HepG2 (cell line): ENCODE results near the gene DDX10. TPM values are rescaled to one million over a fixed set of nuclear protein-coding genes. Genes with fewer than 3 reads are reported as not detected.

Experiments
- ATAC-seq: fragments of 200-7000 bp; cut with Tn5 transposase; 3 replicates; pipeline ENCODE4 v1.9.1; 2020; ENCODE audit warnings: mild to moderate bottlenecking, moderate library complexity
- BruUV-seq: library from RNA; stranded (reverse); fragments of 400-500 nt; replicated peaks from 2 replicates; lab custom pipeline; 2021; lab: Mats Ljungman, UMichigan
- CTCF ChIA-PET: fragments of 300-600 bp; formaldehyde crosslinking; extraction: SDS; loops from one replicate; lab custom pipeline; 2021; ENCODE audit warnings: low total read pairs, inconsistent platforms, low intra/inter-chr PET ratio; lab: Yijun Ruan, JAX
- POLR2A ChIA-PET: fragments of 350-600 bp; sonication (Branson Sonifier 250); formaldehyde crosslinking; loops from one replicate; lab custom pipeline; 2020; ENCODE audit warnings: antibody characterized with exemption, inconsistent platforms; lab: Yijun Ruan, JAX
- DNase-seq: peaks from one replicate; pipeline ENCODE4 v3.0.0-alpha.2; 2015; ENCODE audit warnings: low spot score
- FAIRE-seq: peaks from 3 replicates; lab custom pipeline; 2011; peaks lifted over from hg19 to GRCh38; lab: Jason Lieb, UNC
- H2AFZ ChIP-seq: one replicate; pipeline ENCODE4 v1.6.1; 2011; ENCODE audit warnings: low read length, inconsistent platforms
- H3K27ac ChIP-seq: fragments of 300-600 bp; 3 replicates; pipeline ENCODE4 v1.8.0; 2011; ENCODE audit warnings: mixed run types, mild to moderate bottlenecking, mixed read lengths, low read length, inconsistent platforms; ENCODE audit not compliant: insufficient read depth; ENCODE audit errors: extremely low read length
- H3K27me3 ChIP-seq, 2 experiments: fragments of 200-600 bp in 1 of 2; 2 replicates in 1 of 2; 3 replicates in 1 of 2; pipeline versions ENCODE4 v1.6.0 to v1.8.0; 2011; ENCODE audit warnings: low read length in 2 of 2, mild to moderate bottlenecking in 2 of 2, moderate library complexity in 2 of 2, inconsistent platforms in 1 of 2; ENCODE audit not compliant: insufficient read depth in 2 of 2, control insufficient read depth in 1 of 2
- H3K36me3 ChIP-seq, 2 experiments: fragments of 200-600 bp in 1 of 2; replicated peaks in 1 of 2; 2 replicates in 1 of 2; 3 replicates in 1 of 2; pipeline versions ENCODE4 v1.5.1 to v1.8.0; 2011; ENCODE audit warnings: low read length in 2 of 2, inconsistent platforms in 1 of 2; ENCODE audit not compliant: insufficient read depth in 2 of 2, control insufficient read depth in 1 of 2
- H3K4me1 ChIP-seq: 2 replicates; pipeline ENCODE4 v1.5.1; 2012; ENCODE audit warnings: low read length, inconsistent platforms; ENCODE audit not compliant: insufficient read depth
- H3K4me2 ChIP-seq: 2 replicates; pipeline ENCODE4 v1.6.0; 2011; ENCODE audit warnings: low read depth, low read length, inconsistent platforms
- H3K4me3 ChIP-seq, 3 experiments: fragments of 200-600 bp in 1 of 3; sonication (generic), shearing (Covaris generic) in 1 of 3; replicated peaks in 1 of 3; 2 replicates each; pipeline ENCODE4 v1.5.1; 2011 to 2016; ENCODE audit warnings: low read length in 3 of 3, inconsistent platforms in 2 of 3, low read depth in 2 of 3, mild to moderate bottlenecking in 2 of 3, control low read depth in 1 of 3, mixed read lengths in 1 of 3; ENCODE audit not compliant: insufficient read depth in 1 of 3
- H3K79me2 ChIP-seq: one replicate; pipeline ENCODE4 v1.6.1; 2011; ENCODE audit warnings: low read length, inconsistent platforms; ENCODE audit not compliant: insufficient read depth
- H3K9ac ChIP-seq: 2 replicates; pipeline ENCODE4 v1.6.0; 2011; ENCODE audit warnings: mild to moderate bottlenecking, low read depth, low read length, inconsistent platforms; ENCODE audit not compliant: insufficient read depth
- H3K9me3 ChIP-seq: 2 replicates; pipeline ENCODE4 v1.5.1; 2012; ENCODE audit warnings: mild to moderate bottlenecking, low read length
- H4K20me1 ChIP-seq: 2 replicates; pipeline ENCODE4 v1.6.0; 2011; ENCODE audit warnings: inconsistent platforms, mild to moderate bottlenecking, low read length, moderate library complexity; ENCODE audit not compliant: insufficient read depth
- ETV6 ChIP-seq: sonication (generic); formaldehyde crosslinking; conservative IDR thresholded peaks from 2 replicates; pipeline ENCODE4 v1.4.0; 2020; ENCODE audit warnings: missing genetic modification reagents
- HMGXB4 ChIP-seq, 2 experiments: sonication (generic) in 1 of 2; formaldehyde crosslinking in 1 of 2; IDR thresholded peaks; 2 replicates each; pipeline versions ENCODE4 v1.4.0 to v1.6.1; 2018 to 2020; ENCODE audit warnings: missing genetic modification reagents in 2 of 2, borderline replicate concordance in 1 of 2, low read depth in 1 of 2, mild to moderate bottlenecking in 1 of 2, missing biosample characterization in 1 of 2
- ZNF121 ChIP-seq: sonication (generic); formaldehyde crosslinking; IDR thresholded peaks from 2 replicates; pipeline ENCODE4 v1.5.0; 2020; ENCODE audit warnings: mild to moderate bottlenecking, missing genetic modification reagents
- WGBS: methylation state at CpG from one replicate; pipeline ENCODE4 v1.1.6; 2017; ENCODE audit warnings: low lambda C conversion rate; 5-methylcytosine and 5-hydroxymethylcytosine counted together
- in situ Hi-C: cut with HindIII; loops from 2 replicates; pipeline ENCODE4 v1.10.0; 2017; ENCODE audit warnings: low pct_unique_long_range_greater_than_20kb; ENCODE audit not compliant: extremely low pct_ligation_motif_present
- intact Hi-C: fragments of 100-400 bp; cut with micrococcal nuclease; formaldehyde crosslinking; loops from one replicate; pipeline ENCODE4 v1.10.0; 2022; ENCODE audit not compliant: unreplicated experiment
- polyA plus RNA-seq, 8 experiments: library from polyadenylated mRNA; depleted of rRNA in 3 of 8; stranded (reverse) in 7 of 8; unstranded in 1 of 8; fragments of >200 nt; fragmentation: Illumina TruSeq in 4 of 8; extraction: Trizol in 4 of 8; gene quantifications; 2 replicates each; pipeline versions ENCODE4 v1.2.1 to v1.2.3, GENCODE V29; 2011 to 2016; ENCODE audit warnings: low read depth in 4 of 8, missing spikeins in 1 of 8, mixed read lengths in 1 of 8; ENCODE audit not compliant: insufficient read depth in 1 of 8
- total RNA-seq, 5 experiments: library from RNA; depleted of rRNA; stranded (reverse); fragments of >200 nt; fragmentation: Illumina TruSeq; extraction: Trizol; gene quantifications; 2 replicates each; pipeline ENCODE4 v1.2.3, GENCODE V29; 2016; ENCODE audit warnings: low read depth in 1 of 5
- TF ChIP-seq, protein P1 (sequence below): sonication (generic); formaldehyde crosslinking; IDR thresholded peaks from 2 replicates; pipeline ENCODE4 v1.5.0; 2020; ENCODE audit warnings: mild to moderate bottlenecking, low read depth, missing genetic modification reagents, borderline replicate concordance

Gene DDX10
- total and polyA plus RNA-seq, 2 of the 13 experiments (the other 11 are each of a cell fraction or from before 2014, with no cell fraction given) = 17.0 to 32.0 TPM

- no peak for ATAC-seq
- no peak overlapping the region for H3K4me3 ChIP-seq
These were observed 221.3 kb downstream of the DDX10 start for GRCh38 chr11:108886005-108886659.

GRCh38 chr11:108886660-108887009 lies 221.8 kb downstream of the DDX10 start:
- H3K9me3 ChIP-seq = no peaks in the 10 kb centered on the region
- ATAC-seq (no peak), DNase-seq (no peak), FAIRE-seq (no peak)
- H3K4me2 ChIP-seq = no peak overlapping the region
- WGBS = 97% methylated on average over 2 of the region's 2 CpGs
- H3K4me3 ChIP-seq = no peak overlapping the region
- CTCF ChIA-PET = no interaction called here
- H2AFZ ChIP-seq = no peak overlapping the region
- H3K4me1 ChIP-seq = no peaks in the 10 kb centered on the region
- POLR2A ChIA-PET = no interaction called here
- no peaks in the 10 kb centered on the region for H3K79me2 ChIP-seq
- no peaks in the 10 kb centered on the region for H3K27me3 ChIP-seq
- intact Hi-C loops = no loop called here
- no peaks in the 10 kb centered on the region for H3K36me3 ChIP-seq
- no peak overlapping the region for H3K9ac ChIP-seq
- no peak overlapping the region for H3K27ac ChIP-seq
- H4K20me1 ChIP-seq = no peaks in the 10 kb centered on the region
- no TSS peak for BruUV-seq
- in situ Hi-C loops = no loop called here
- no peak for TF ChIP-seq HMGXB4 (CRISPR knock-in tag; IDR thresholded peaks at IDR 0.05; ENCODE audit: borderline replicate concordance in 1 of 2, low read depth in 1 of 2)
- TF ChIP-seq ZNF121 (CRISPR knock-in tag) = no peak

More at GRCh38 chr11:108886005-108886659, 221.3 kb downstream of the DDX10 start:
- no peak for DNase-seq
- POLR2A ChIA-PET = no interaction called here
- Histone ChIP-seq H3K4me1 (no peaks in the 10 kb centered on the region), H3K9ac (no peak overlapping the region), H4K20me1 (no peaks in the 10 kb centered on the region), H3K27ac (no peak overlapping the region), H3K36me3 (no peaks in the 10 kb centered on the region), H2AFZ (no peak overlapping the region), H3K4me2 (no peak overlapping the region), H3K27me3 (no peaks in the 10 kb centered on the region), H3K9me3 (no peaks in the 10 kb centered on the region), H3K79me2 (no peaks in the 10 kb centered on the region)
- no peak for TF ChIP-seq ETV6
- TF ChIP-seq, protein P1, sequence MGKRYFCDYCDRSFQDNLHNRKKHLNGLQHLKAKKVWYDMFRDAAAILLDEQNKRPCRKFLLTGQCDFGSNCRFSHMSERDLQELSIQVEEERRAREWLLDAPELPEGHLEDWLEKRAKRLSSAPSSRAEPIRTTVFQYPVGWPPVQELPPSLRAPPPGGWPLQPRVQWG = no peak
- FAIRE-seq = no peak
- WGBS = 96% methylated on average over 2 of the region's 2 CpGs
- BruUV-seq = no TSS peak
- CTCF ChIA-PET = no interaction called here
- intact Hi-C loops = no loop called here
- in situ Hi-C loops = no loop called here
